ENCODE results near the gene GRHPR.

DNA sequence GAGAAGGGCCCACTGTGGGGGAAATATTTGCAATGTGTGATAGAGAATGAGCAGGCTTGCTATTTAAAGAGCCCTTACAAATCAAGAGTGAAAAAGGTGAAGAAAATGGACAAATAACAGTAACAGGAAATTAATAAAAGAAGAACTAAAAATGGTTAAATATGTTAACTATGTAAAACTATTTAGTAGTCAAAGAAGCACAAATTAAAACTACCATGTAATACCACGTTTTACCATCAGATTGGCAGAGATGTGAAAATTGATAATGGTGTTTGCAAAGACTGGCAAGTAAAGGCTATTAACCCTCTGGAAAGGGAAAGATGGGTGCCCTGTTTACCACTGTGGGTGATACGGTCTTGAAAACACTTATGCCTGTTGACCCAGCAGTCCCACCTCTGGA, 23.2 kb upstream of the GRHPR start:
- TF ChIP-seq, protein P1, sequence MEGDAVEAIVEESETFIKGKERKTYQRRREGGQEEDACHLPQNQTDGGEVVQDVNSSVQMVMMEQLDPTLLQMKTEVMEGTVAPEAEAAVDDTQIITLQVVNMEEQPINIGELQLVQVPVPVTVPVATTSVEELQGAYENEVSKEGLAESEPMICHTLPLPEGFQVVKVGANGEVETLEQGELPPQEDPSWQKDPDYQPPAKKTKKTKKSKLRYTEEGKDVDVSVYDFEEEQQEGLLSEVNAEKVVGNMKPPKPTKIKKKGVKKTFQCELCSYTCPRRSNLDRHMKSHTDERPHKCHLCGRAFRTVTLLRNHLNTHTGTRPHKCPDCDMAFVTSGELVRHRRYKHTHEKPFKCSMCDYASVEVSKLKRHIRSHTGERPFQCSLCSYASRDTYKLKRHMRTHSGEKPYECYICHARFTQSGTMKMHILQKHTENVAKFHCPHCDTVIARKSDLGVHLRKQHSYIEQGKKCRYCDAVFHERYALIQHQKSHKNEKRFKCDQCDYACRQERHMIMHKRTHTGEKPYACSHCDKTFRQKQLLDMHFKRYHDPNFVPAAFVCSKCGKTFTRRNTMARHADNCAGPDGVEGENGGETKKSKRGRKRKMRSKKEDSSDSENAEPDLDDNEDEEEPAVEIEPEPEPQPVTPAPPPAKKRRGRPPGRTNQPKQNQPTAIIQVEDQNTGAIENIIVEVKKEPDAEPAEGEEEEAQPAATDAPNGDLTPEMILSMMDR (IDR thresholded peaks at IDR 0.05), result no peak
- TF ChIP-seq POLR2A (IDR thresholded peaks at IDR 0.05), result no peak
